GM23248 (cell line): ENCODE measurements around the gene TNIK. TPM values are rescaled to one million over a fixed set of nuclear protein-coding genes. Genes with fewer than 3 reads are reported as not detected.

ENCODE experiments used
- DNase-seq: peaks from one replicate; pipeline ENCODE4 v3.0.0-alpha.2; 2015
- H2AFZ ChIP-seq: fragments of 200-600 bp; sonication (generic); 2 replicates; pipeline ENCODE4 v1.6.1; 2016; ENCODE audit warnings: antibody characterized with exemption
- H3F3A ChIP-seq: fragments of 200-600 bp; sonication (generic); 2 replicates; pipeline ENCODE4 v1.6.1; 2016; ENCODE audit warnings: mild to moderate bottlenecking, antibody characterized with exemption, mixed run types; ENCODE audit not compliant: insufficient read depth
- H3K27ac ChIP-seq: fragments of 200-600 bp; sonication (generic); 2 replicates; pipeline ENCODE4 v1.5.1; 2016; ENCODE audit warnings: mild to moderate bottlenecking
- H3K27me3 ChIP-seq: fragments of 200-600 bp; sonication (generic); replicated peaks from 2 replicates; pipeline ENCODE4 v1.6.1; 2016; ENCODE audit warnings: mild to moderate bottlenecking; ENCODE audit not compliant: insufficient read depth
- H3K36me3 ChIP-seq: fragments of 200-600 bp; sonication (generic); 2 replicates; pipeline ENCODE4 v1.6.1; 2016; ENCODE audit warnings: low read depth, mild to moderate bottlenecking
- H3K4me1 ChIP-seq: fragments of 200-600 bp; sonication (generic); 2 replicates; pipeline ENCODE4 v1.6.1; 2016; ENCODE audit warnings: mild to moderate bottlenecking; ENCODE audit not compliant: insufficient read depth
- H3K4me2 ChIP-seq: fragments of 200-600 bp; sonication (generic); one replicate; pipeline ENCODE4 v1.6.1; 2016; ENCODE audit warnings: mild to moderate bottlenecking; ENCODE audit not compliant: unreplicated experiment
- H3K4me3 ChIP-seq: fragments of 200-600 bp; sonication (generic); 2 replicates; pipeline ENCODE4 v1.5.1; 2016; ENCODE audit warnings: mild to moderate bottlenecking
- H3K79me2 ChIP-seq: fragments of 200-600 bp; sonication (generic); 2 replicates; pipeline ENCODE4 v1.6.1; 2016; ENCODE audit warnings: mild to moderate bottlenecking; ENCODE audit not compliant: insufficient read depth
- H3K9ac ChIP-seq: fragments of 200-600 bp; sonication (generic); 2 replicates; pipeline ENCODE4 v1.6.1; 2016; ENCODE audit warnings: mild to moderate bottlenecking
- H3K9me2 ChIP-seq: fragments of 200-600 bp; sonication (generic); 2 replicates; pipeline ENCODE4 v1.6.1; 2016; ENCODE audit warnings: mixed run types, mild to moderate bottlenecking, moderate library complexity; ENCODE audit not compliant: insufficient read depth
- H3K9me3 ChIP-seq: fragments of 200-600 bp; sonication (generic); one replicate; pipeline ENCODE4 v1.6.1; 2017; ENCODE audit warnings: low read depth
- H4K20me1 ChIP-seq: fragments of 200-600 bp; sonication (generic); 2 replicates; pipeline ENCODE4 v1.6.0; 2016; ENCODE audit not compliant: insufficient read depth
- EZH2 ChIP-seq: fragments of 200-600 bp; sonication (generic); IDR thresholded peaks from 2 replicates; pipeline ENCODE4 v1.6.1; 2018; ENCODE audit warnings: antibody characterized with exemption, mild to moderate bottlenecking; ENCODE audit not compliant: insufficient read depth, poor library complexity, severe bottlenecking
- EZH2phosphoT487 ChIP-seq: fragments of 200-600 bp; sonication (generic); IDR thresholded peaks from 2 replicates; pipeline ENCODE4 v1.6.1; 2018; ENCODE audit warnings: antibody characterized with exemption, moderate library complexity, mild to moderate bottlenecking, low read depth; ENCODE audit not compliant: insufficient read depth
- WGBS, 2 experiments: methylation state at CpG; one replicate each; pipeline ENCODE4 v1.1.6; 2015 to 2017; ENCODE audit warnings: low lambda C conversion rate in 2 of 2, low coverage in 1 of 2; ENCODE audit errors: missing lambda C conversion rate in 2 of 2; 5-methylcytosine and 5-hydroxymethylcytosine counted together
- in situ Hi-C: fragments of 300-500 bp; cut with MboI; formaldehyde crosslinking; loops from 2 replicates; pipeline ENCODE4 v1.15.0; 2020
- polyA plus RNA-seq: library from polyadenylated mRNA; unstranded; fragments of >200 nt; fragmentation: Nextera tagmentation; extraction: Ambion mirVana; gene quantifications from 2 replicates; pipeline ENCODE4 v1.2.1, GENCODE V29; 2016
- total RNA-seq: library from RNA; depleted of rRNA; stranded (reverse); fragments of >200 nt; shearing (Covaris generic); gene quantifications from 2 replicates; pipeline ENCODE4 v1.2.3, GENCODE V29; 2014

Gene TNIK
- total and polyA plus RNA-seq, 2 experiments from 2014 or later, result 0.80 to 2.3 TPM

- no peaks in the 10 kb centered on the region for H3K9me3 ChIP-seq
- H3K79me2 ChIP-seq, result no peaks in the 10 kb centered on the region
- H3K9ac ChIP-seq, result peak overlapping the region; percentile 72
- DNase-seq, result peak; percentile 90
- H3K9me2 ChIP-seq, result no peaks in the 10 kb centered on the region
- H3K4me1 ChIP-seq, result peaks cover 17% of the 10 kb centered on the region
- H3K27me3 ChIP-seq, result no peaks in the 10 kb centered on the region
- peaks cover 22% of the 10 kb centered on the region for H3F3A ChIP-seq
- in situ Hi-C loops, result no loop called here
- H3K27ac ChIP-seq, result peak overlapping the region; percentile 79
- WGBS, 2 experiments, result 6 to 7% methylated on average over 39 of the region's 39 CpGs
- peak overlapping the region; percentile 87 for H2AFZ ChIP-seq
- no peak for TF ChIP-seq EZH2
- TF ChIP-seq EZH2phosphoT487, result no peak
- no peaks in the 10 kb centered on the region for H3K36me3 ChIP-seq
- H3K4me2 ChIP-seq, result peak overlapping the region; percentile 85
- H4K20me1 ChIP-seq, result no peaks in the 10 kb centered on the region
- peak overlapping the region; percentile 63 for H3K4me3 ChIP-seq
Measured at GRCh38 chr3:171028025-171028778, 432.0 kb downstream of the TNIK start.

DNA sequence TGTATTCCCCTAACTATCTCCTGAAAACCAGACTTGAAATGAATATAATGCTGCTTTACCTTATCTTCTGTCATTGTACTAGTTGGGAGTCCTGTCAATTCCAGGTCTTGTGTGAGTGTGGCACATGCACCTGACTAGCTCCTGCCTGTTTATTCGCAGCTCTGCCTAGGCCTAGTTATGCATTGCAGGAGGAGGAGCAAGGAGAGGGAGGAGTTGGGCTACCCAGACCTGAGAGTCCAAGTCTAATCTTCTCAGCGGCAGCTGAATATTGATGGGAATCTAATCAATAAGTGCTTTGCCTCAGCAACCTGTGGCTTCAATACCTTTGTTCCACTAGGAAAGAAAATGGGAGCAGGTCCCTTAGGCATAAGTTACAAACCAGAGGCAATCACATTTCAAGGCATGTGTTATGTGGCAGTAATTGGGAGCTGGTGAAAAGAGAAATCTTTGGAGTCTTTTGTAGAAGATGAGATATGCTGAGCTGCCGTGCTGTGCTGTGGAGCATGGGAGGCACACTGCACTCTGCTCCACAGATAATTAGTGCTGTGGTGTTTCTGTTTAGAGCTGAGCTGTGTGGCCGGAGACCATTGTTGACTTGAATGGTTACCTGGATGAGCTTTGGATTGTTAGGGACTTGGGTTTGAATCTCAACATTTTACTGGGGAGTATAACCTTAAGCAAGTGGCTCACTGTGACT lies 433.5 kb downstream of the TNIK start, which contains the start of gene SLC2A2:
TSS of gene SLC2A2 (minus strand) at position 124 of the 697 bp plus-strand sequence. CDS start at position 74, 50 bp downstream.
- in situ Hi-C loops, result no loop called here
- Histone ChIP-seq H3K36me3 (no peaks in the 10 kb centered on the region), H3K4me2 (no peak within 1 kb of the TSS), H3K27me3 (no peaks in the 10 kb centered on the region), H4K20me1 (no peaks in the 10 kb centered on the region), H3K9ac (no peak within 1 kb of the TSS), H3K4me3 (no peak within 1 kb of the TSS), H3K9me2 (no peaks in the 10 kb centered on the region), H3K27ac (no peak within 1 kb of the TSS), H3K4me1 (peaks cover 17% of the 10 kb centered on the region), H3F3A (peaks cover 22% of the 10 kb centered on the region), H3K79me2 (no peaks in the 10 kb centered on the region), H3K9me3 (no peaks in the 10 kb centered on the region), H2AFZ (no peak within 1 kb of the TSS)
- no peak for DNase-seq
- WGBS, 2 experiments, result 99 to 100% methylated on average over 4 of the region's 4 CpGs
- TF ChIP-seq EZH2phosphoT487 (no peak), EZH2 (no peak)

DNA sequence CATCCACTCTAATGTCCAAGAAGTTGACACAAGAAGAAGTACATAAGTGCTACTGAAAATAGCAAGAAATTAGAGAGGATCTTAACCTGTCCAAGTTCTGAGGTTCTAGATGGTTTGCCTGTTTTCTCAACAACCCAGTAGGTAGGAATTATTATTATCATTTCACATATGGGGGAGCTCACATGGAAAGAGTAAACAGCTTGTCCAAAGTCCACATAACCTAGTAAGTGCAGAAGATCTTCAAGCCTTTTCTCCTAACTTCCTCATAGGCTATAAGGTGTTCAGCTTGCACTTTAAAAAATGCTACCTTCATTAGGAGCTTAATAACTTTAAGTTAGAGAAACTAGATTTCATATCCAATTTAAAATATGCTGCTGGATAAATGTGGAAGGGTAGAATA lies 436.6 kb downstream of the TNIK start:
- Histone ChIP-seq H3K9me3 (no peaks in the 10 kb centered on the region), H3K4me3 (no peak overlapping the region), H3K27ac (no peak overlapping the region), H3K79me2 (no peaks in the 10 kb centered on the region), H3K9me2 (no peaks in the 10 kb centered on the region), H3F3A (peaks cover 9% of the 10 kb centered on the region; the same call in 1 of the 2 replicates), H3K36me3 (no peaks in the 10 kb centered on the region), H3K27me3 (no peaks in the 10 kb centered on the region), H2AFZ (no peak overlapping the region), H3K4me1 (peaks cover 6% of the 10 kb centered on the region; the same call in 1 of the 2 replicates), H3K4me2 (no peak overlapping the region), H4K20me1 (no peaks in the 10 kb centered on the region), H3K9ac (no peak overlapping the region)
- in situ Hi-C loops, result no loop called here
- no peak for TF ChIP-seq EZH2phosphoT487
- TF ChIP-seq EZH2, result no peak
- DNase-seq, result no peak

- WGBS, 2 experiments, result 88 to 91% methylated on average over 4 of the region's 4 CpGs
Measured at GRCh38 chr3:171021377-171021776, 438.8 kb downstream of the TNIK start.

More at GRCh38 chr3:171021377-171021776, 438.8 kb downstream of the TNIK start:
- Histone ChIP-seq H3K79me2 (no peaks in the 10 kb centered on the region), H4K20me1 (no peaks in the 10 kb centered on the region), H2AFZ (no peak overlapping the region), H3K4me2 (no peak overlapping the region), H3K4me1 (no peaks in the 10 kb centered on the region), H3K27me3 (no peaks in the 10 kb centered on the region), H3K9me3 (no peaks in the 10 kb centered on the region), H3K9ac (no peak overlapping the region), H3K9me2 (no peaks in the 10 kb centered on the region), H3F3A (no peaks in the 10 kb centered on the region), H3K4me3 (no peak overlapping the region), H3K36me3 (no peaks in the 10 kb centered on the region), H3K27ac (no peak overlapping the region)
- DNase-seq, result no peak
- in situ Hi-C loops, result no loop called here
- TF ChIP-seq EZH2phosphoT487 (no peak), EZH2 (no peak)
